GM12878 (cell line): ENCODE measurements around the gene PSMF1.
A peak's percentile ranks its signal among the peaks of the same experiment; 100 is the strongest.

ENCODE experiments used
- EGR1 ChIP-seq, 2 experiments: IDR thresholded peaks; 1 replicate in 1 of 2; 2 replicates in 1 of 2; pipeline ENCODE4 v1.6.1; 2011 to 2012; ENCODE audit warnings: low read depth in 2 of 2, low read length in 2 of 2, borderline replicate concordance in 1 of 2, mild to moderate bottlenecking in 1 of 2, moderate library complexity in 1 of 2
- EP300 ChIP-seq, 2 experiments: fragments of 150-350 bp in 1 of 2; IDR thresholded peaks; 2 replicates each; pipeline ENCODE4 v1.6.1; 2011 to 2012; ENCODE audit warnings: low read depth in 2 of 2, low read length in 2 of 2, borderline replicate concordance in 1 of 2, improper control_type of control experiment in 1 of 2, inconsistent platforms in 1 of 2; ENCODE audit not compliant: control insufficient read depth in 1 of 2
- EZH2 ChIP-seq: IDR thresholded peaks from 2 replicates; pipeline ENCODE4 v1.6.1; 2012; ENCODE audit warnings: low read depth, mild to moderate bottlenecking, control low read depth, inconsistent platforms, low read length, borderline replicate concordance; ENCODE audit not compliant: control insufficient read depth
- FOXK2 ChIP-seq: fragments of 450-650 bp; IDR thresholded peaks from 2 replicates; pipeline ENCODE4 v1.6.1; 2017; ENCODE audit warnings: mild to moderate bottlenecking, moderate library complexity
- IKZF2 ChIP-seq, 2 experiments: fragments of 450-650 bp; IDR thresholded peaks; 2 replicates each; pipeline ENCODE4 v1.6.1; 2017; ENCODE audit warnings: mild to moderate bottlenecking in 2 of 2, moderate library complexity in 2 of 2
- JUND ChIP-seq: IDR thresholded peaks from 2 replicates; pipeline ENCODE4 v1.6.1; 2012; ENCODE audit warnings: low read depth, mild to moderate bottlenecking, low read length, improper control_type of control experiment, moderate library complexity
- NFIC ChIP-seq: IDR thresholded peaks from 2 replicates; pipeline ENCODE4 v1.6.1; 2012; ENCODE audit warnings: low read depth, mild to moderate bottlenecking, inconsistent platforms, low read length, moderate library complexity
- RFX5 ChIP-seq: IDR thresholded peaks from 2 replicates; pipeline ENCODE4 v1.6.1; 2011; ENCODE audit warnings: low read depth, low read length, improper control_type of control experiment
- SUZ12 ChIP-seq: fragments of 200-600 bp; sonication (generic); IDR thresholded peaks from one replicate; pipeline ENCODE4 v1.6.1; 2018; ENCODE audit warnings: antibody characterized with exemption, mild to moderate bottlenecking; ENCODE audit not compliant: unreplicated experiment
- TF ChIP-seq, protein P1 (sequence below), 3 experiments: IDR thresholded peaks in 2 of 3; conservative IDR thresholded peaks in 1 of 3; 2 replicates each; pipeline ENCODE4 v1.5.1; 2011; ENCODE audit warnings: low read depth in 3 of 3, low read length in 3 of 3, mild to moderate bottlenecking in 3 of 3, control low read depth in 2 of 3, moderate library complexity in 2 of 3, inconsistent platforms in 1 of 3, mixed read lengths in 1 of 3; ENCODE audit not compliant: control insufficient read depth in 2 of 3, insufficient read depth in 1 of 3; ENCODE audit errors: extremely low read depth in 1 of 3

DNA sequence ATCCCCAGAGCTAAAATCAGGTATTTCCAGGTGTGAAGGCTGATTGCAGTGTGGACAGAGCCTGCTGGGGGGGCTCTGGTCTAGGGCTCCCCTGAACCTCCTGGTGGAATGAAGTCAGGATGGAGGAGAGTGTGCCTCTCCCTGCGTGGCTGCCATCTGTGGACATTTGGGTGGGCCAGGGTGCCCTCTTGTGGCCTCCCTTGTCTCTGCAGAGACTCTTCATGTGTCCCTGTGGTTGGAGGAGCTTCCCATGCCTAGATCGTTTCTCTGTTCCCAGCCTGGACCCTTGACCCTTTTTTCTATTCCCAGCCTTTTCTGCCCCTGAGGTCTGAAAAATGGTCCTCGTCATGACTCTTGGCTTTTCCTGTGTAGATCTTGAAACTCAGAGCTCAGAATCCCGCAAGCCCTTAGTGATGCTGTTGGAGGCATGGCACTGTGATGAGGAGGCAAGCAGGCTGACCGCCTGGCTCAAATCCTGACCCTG is 9.9 kb upstream of the PSMF1 start:
- TF ChIP-seq NFIC, result no peak
- TF ChIP-seq EP300 (IDR thresholded peaks at IDR 0.05; ENCODE audit: borderline replicate concordance in 1 of 2, control insufficient read depth in 1 of 2, low read depth in 2 of 2, low read length in 2 of 2), result no peak
- TF ChIP-seq SUZ12, result no peak
- TF ChIP-seq, protein P1, sequence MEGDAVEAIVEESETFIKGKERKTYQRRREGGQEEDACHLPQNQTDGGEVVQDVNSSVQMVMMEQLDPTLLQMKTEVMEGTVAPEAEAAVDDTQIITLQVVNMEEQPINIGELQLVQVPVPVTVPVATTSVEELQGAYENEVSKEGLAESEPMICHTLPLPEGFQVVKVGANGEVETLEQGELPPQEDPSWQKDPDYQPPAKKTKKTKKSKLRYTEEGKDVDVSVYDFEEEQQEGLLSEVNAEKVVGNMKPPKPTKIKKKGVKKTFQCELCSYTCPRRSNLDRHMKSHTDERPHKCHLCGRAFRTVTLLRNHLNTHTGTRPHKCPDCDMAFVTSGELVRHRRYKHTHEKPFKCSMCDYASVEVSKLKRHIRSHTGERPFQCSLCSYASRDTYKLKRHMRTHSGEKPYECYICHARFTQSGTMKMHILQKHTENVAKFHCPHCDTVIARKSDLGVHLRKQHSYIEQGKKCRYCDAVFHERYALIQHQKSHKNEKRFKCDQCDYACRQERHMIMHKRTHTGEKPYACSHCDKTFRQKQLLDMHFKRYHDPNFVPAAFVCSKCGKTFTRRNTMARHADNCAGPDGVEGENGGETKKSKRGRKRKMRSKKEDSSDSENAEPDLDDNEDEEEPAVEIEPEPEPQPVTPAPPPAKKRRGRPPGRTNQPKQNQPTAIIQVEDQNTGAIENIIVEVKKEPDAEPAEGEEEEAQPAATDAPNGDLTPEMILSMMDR (IDR thresholded peaks at IDR 0.05 in 2 of 3, conservative IDR thresholded peaks at IDR 0.05 in 1 of 3; ENCODE audit: control insufficient read depth in 2 of 3, extremely low read depth in 1 of 3, insufficient read depth in 1 of 3, low read depth in 3 of 3, low read length in 3 of 3), result peak; percentile 76 to 89 (median 77)
- no peak for TF ChIP-seq FOXK2
- TF ChIP-seq EZH2, result no peak
- no peak for TF ChIP-seq RFX5
- no peak for TF ChIP-seq IKZF2 (IDR thresholded peaks at IDR 0.05)
- TF ChIP-seq EGR1 (IDR thresholded peaks at IDR 0.05; ENCODE audit: borderline replicate concordance in 1 of 2, low read depth in 2 of 2, low read length in 2 of 2), result no peak
- no peak for TF ChIP-seq JUND
